Measurements from ENCODE around the gene DCUN1D1. TPM values are rescaled to one million over a fixed set of nuclear protein-coding genes. Genes with fewer than 3 reads are reported as not detected.

Gene DCUN1D1
- total RNA-seq, 1 donor from 2014 or later = 53.5 TPM

DNA sequence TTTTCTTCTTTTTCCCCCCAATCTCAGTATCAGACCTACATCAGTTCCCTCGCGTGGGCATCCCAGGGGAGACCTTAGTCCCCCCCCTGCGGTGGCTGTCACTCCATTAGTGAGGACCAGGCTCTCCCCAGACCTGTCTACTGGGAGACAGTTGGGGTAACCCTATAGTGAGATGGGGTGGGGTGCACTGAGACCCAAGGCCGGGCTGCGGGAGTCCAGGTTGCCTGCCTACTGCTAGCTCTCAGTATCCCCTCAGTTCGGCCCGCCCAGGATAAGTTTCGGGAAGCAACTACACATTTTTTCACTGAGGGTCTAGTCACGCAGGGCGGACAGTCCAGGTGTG is 671 bp upstream of the DCUN1D1 start:
- TF ChIP-seq, protein P1, sequence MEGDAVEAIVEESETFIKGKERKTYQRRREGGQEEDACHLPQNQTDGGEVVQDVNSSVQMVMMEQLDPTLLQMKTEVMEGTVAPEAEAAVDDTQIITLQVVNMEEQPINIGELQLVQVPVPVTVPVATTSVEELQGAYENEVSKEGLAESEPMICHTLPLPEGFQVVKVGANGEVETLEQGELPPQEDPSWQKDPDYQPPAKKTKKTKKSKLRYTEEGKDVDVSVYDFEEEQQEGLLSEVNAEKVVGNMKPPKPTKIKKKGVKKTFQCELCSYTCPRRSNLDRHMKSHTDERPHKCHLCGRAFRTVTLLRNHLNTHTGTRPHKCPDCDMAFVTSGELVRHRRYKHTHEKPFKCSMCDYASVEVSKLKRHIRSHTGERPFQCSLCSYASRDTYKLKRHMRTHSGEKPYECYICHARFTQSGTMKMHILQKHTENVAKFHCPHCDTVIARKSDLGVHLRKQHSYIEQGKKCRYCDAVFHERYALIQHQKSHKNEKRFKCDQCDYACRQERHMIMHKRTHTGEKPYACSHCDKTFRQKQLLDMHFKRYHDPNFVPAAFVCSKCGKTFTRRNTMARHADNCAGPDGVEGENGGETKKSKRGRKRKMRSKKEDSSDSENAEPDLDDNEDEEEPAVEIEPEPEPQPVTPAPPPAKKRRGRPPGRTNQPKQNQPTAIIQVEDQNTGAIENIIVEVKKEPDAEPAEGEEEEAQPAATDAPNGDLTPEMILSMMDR (IDR thresholded peaks at IDR 0.05) = no peak
- Mint-ChIP-seq H3K4me3 (ENCODE audit: unreplicated experiment) (peak overlapping the region; percentile 73), H3K4me1 (ENCODE audit: low read depth) (peaks cover 25% of the 10 kb centered on the region), H3K27me3 (ENCODE audit: low read depth) (no peaks in the 10 kb centered on the region), H3K27ac (ENCODE audit: unreplicated experiment) (peak overlapping the region; percentile 56), H3K36me3 (ENCODE audit: low read depth) (no peaks in the 10 kb centered on the region), H3K9me3 (ENCODE audit: low read depth) (no peaks in the 10 kb centered on the region)
- no peak for DNase-seq (ENCODE audit: low spot score)

DNA sequence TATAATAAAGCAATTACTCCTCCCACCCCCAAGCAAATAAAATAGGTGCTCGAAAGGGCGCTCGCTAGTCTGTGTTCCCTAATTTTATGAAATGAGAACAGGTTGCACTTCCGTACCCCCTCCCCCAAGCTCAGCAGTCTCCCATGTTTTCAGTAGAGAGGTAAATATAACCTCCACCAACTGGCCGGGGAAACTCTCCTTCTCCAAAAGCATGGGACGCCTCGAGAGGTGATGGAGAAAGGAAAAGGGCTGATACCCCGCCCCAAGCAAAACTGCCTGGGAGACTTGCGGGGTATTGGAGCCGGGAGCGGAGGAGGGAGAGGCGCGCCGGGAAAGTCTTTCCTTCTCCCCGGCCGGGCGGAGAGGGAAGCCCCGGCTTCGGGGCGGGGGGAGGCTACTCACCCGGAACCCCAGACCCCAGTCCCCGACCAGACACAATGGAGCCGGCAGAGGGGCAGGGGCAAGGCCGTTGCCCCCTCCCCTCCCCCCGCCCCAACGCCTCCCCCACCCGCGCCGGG is 605 bp downstream of the DCUN1D1 start:
- peak overlapping the region; percentile 80 for H3K27ac Mint-ChIP-seq (ENCODE audit: unreplicated experiment)
- H3K4me1 Mint-ChIP-seq (ENCODE audit: low read depth) = peaks cover 25% of the 10 kb centered on the region
- H3K27me3 Mint-ChIP-seq (ENCODE audit: low read depth) = no peaks in the 10 kb centered on the region
- H3K9me3 Mint-ChIP-seq (ENCODE audit: low read depth) = no peaks in the 10 kb centered on the region
- TF ChIP-seq, protein P1 (IDR thresholded peaks at IDR 0.05) = no peak
- DNase-seq (ENCODE audit: low spot score) = no peak
- peak overlapping the region; percentile 92 for H3K4me3 Mint-ChIP-seq (ENCODE audit: unreplicated experiment)
- H3K36me3 Mint-ChIP-seq (ENCODE audit: low read depth) = no peaks in the 10 kb centered on the region

DNA sequence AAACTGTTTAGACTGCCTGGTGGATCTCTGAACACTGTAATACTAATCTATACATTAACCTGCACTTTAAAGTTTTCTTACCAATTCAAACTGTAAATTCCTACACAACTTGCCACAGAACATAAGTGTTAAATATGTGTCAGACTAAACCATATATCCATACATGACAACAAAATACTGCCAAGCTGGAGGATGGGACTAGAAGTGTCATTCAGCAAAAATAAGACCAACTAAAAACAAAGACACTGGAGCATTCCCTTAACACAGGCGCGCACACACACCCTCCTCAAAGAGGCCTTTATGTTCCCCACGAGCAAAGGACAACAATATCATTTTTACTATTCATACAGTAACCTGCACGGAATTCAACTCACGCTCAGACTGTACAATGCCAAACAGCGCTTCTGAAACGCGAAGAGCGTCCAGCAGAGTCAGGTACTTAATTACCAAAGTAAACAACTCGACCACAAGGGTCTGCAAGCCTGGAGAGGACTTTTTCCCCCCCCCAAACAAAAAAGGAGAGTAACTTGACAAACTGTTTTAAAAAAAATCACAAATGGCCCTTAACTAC is 1.1 kb downstream of the DCUN1D1 start:
- Mint-ChIP-seq H3K36me3 (ENCODE audit: low read depth) (no peaks in the 10 kb centered on the region), H3K4me3 (ENCODE audit: unreplicated experiment) (peak overlapping the region; percentile 92), H3K9me3 (ENCODE audit: low read depth) (no peaks in the 10 kb centered on the region), H3K4me1 (ENCODE audit: low read depth) (peaks cover 25% of the 10 kb centered on the region), H3K27me3 (ENCODE audit: low read depth) (no peaks in the 10 kb centered on the region), H3K27ac (ENCODE audit: unreplicated experiment) (peak overlapping the region; percentile 80)
- DNase-seq (ENCODE audit: low spot score) = no peak
- TF ChIP-seq, protein P1 (IDR thresholded peaks at IDR 0.05) = no peak

DNA sequence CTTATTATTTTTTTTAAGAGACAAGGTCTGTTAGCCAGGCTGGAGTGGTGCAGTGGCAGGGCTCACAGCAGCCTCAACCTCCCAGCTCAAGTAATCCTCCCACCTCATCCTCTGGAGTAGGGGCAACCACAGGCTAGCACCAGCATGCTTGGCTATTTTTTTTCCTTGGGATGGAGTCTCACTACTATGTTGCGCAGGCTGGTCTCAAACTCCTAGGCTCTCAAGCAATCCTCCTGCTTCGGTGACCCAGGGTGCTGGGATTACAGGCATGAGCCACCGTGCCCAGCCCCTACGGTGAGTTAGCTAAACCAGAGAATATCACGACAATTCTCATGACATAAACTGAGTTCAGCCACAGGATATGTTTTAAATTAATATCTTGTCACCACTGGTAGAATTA is 2.0 kb downstream of the DCUN1D1 start:
- TF ChIP-seq, protein P1 (IDR thresholded peaks at IDR 0.05) = no peak
- Mint-ChIP-seq H3K4me3 (ENCODE audit: unreplicated experiment) (peak overlapping the region; percentile 92), H3K27ac (ENCODE audit: unreplicated experiment) (peak overlapping the region; percentile 9)

DNA sequence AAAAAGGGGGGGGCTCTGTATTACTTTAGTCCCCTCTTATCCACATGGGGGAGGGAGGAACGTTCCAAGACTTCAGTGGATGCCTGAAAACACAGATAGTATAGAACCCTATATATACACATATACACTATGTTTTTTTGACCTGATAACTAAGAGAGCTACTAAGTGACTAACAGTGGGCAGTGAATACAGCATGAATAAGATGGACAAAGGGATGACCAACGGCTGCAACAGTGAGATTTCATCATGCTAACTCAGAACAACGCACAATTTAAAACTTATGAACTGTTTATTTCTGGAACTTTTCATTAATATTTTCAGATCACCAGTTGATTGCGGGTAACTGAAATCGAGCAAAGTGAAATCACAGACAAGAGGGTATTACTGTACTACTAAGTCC is 7.3 kb downstream of the DCUN1D1 start:
- Mint-ChIP-seq H3K9me3 (ENCODE audit: low read depth) (no peaks in the 10 kb centered on the region), H3K36me3 (ENCODE audit: low read depth) (no peaks in the 10 kb centered on the region), H3K4me1 (ENCODE audit: low read depth) (peaks cover 39% of the 10 kb centered on the region), H3K27me3 (ENCODE audit: low read depth) (no peaks in the 10 kb centered on the region), H3K4me3 (ENCODE audit: unreplicated experiment) (no peak overlapping the region), H3K27ac (ENCODE audit: unreplicated experiment) (no peak overlapping the region)
- TF ChIP-seq, protein P1 (IDR thresholded peaks at IDR 0.05) = no peak
- no peak for DNase-seq (ENCODE audit: low spot score)

More for the DNA sequence above, 2.0 kb downstream of the DCUN1D1 start:
- H3K9me3 Mint-ChIP-seq (ENCODE audit: low read depth) = no peaks in the 10 kb centered on the region
- no peaks in the 10 kb centered on the region for H3K36me3 Mint-ChIP-seq (ENCODE audit: low read depth)
- no peak for DNase-seq (ENCODE audit: low spot score)
- H3K27me3 Mint-ChIP-seq (ENCODE audit: low read depth) = no peaks in the 10 kb centered on the region
- H3K4me1 Mint-ChIP-seq (ENCODE audit: low read depth) = peaks cover 25% of the 10 kb centered on the region
